ENCODE data around the gene RBPJ. TPM values are rescaled to one million over a fixed set of nuclear protein-coding genes. Genes with fewer than 3 reads are reported as not detected.

RBPJ gene
- total and polyA plus RNA-seq, 2 of the 8 experiments (the other 6 are each of a cell fraction or from before 2014, with no cell fraction given), result 65.5 to 217 TPM

DNA sequence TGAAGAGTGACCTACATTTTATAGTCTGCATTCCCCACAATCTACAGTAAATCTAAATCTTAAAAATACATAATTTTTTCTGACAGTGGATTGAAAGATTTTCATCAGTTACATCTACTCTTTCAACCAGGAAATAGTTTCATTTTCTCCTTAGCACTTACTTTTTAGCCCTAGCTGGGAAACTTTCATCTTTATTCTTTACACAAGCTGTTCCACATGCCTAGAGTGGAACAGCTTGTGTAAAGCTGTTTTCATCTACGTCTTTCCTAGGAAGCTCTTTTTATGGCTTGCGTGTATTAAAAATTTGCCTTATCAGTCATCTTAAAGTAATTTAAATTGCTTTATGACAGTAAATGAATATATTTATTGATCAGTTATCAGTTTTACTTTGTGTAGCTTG lies 40.5 kb downstream of the RBPJ start (continued):
- no peak for TF ChIP-seq RFX5 (IDR thresholded peaks at IDR 0.05; ENCODE audit: borderline replicate concordance, low read depth, low read length)
- no peak for TF ChIP-seq POU5F1 (IDR thresholded peaks at IDR 0.05; ENCODE audit: low read depth, low read length)
- no peak for TF ChIP-seq FOSL1 (IDR thresholded peaks at IDR 0.05; ENCODE audit: insufficient read depth, low read depth, low read length)
- no peak for TF ChIP-seq SAP30 (IDR thresholded peaks at IDR 0.05; ENCODE audit: insufficient read depth, insufficient replicate concordance, low read length)
- TF ChIP-seq CHD1 (IDR thresholded peaks at IDR 0.05; ENCODE audit: low read depth, low read length), result no peak

Data from H1 (cell line).